Measurements from ENCODE around the gene GPR142.

GRCh38 chr17:74408815-74409214, 41.5 kb downstream of the GPR142 start:
- TF ChIP-seq EZH2 (IDR thresholded peaks at IDR 0.05; ENCODE audit: insufficient read depth, poor library complexity, severe bottlenecking), result no peak
- TF ChIP-seq EZH2phosphoT487 (IDR thresholded peaks at IDR 0.05; ENCODE audit: insufficient read depth, low read depth), result no peak
